ENCODE measurements around the gene ESYT1. TPM values are rescaled to one million over a fixed set of nuclear protein-coding genes. Genes with fewer than 3 reads are reported as not detected.

The ESYT1 gene
- total and polyA plus RNA-seq, 2 donors (not counting 3 experiments of a cell fraction or from before 2014, with no cell fraction given), result 161 to 234 TPM

DNA sequence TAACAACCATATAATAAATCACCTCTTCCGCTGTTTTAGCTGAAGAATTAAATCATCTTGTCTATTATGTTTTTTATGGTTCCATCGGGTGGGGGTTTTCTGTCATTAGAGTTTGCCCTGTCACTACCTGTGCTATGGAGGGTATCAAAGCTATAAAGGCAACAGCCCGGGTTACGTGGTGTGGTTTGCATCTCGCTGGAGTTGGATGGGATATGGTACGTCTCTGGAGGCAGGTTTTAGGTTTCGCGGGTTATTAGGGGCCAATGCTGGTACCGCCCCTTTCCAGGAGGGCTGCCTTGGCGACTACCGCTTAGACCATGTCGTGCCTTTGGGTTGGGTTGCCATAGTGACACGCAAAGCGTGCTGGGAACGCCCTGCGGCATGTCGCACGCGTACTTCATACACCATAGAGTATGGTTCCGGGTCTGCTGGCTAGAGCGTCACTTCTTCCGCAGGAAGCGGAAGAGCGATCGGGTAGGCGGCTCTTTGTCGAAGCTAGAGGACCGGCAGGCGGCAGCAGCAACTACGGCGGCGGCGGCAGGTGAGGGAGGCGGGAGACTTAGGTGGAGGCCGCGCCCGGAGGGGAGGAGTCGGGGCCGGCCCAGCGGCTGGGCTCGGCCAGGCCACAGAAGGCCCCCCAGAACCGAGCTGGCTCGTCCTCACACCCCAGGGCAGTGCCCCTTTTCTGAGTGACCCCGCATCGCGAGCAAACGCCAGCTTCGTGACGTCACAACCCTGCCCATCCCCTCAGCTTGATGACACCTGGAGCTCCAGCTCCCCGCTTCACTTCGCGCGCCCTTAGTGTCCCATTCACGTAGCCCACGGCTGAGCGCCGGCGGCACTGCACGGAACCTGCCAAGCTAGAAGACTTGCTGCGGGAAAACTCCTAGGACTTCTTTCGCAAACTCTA is 10.0 kb upstream of the ESYT1 start, which contains the start of gene ZC3H10:
ZC3H10 (plus strand) TSS at position 489 of the 910 bp plus-strand sequence. CDS start 2,297 bp downstream, outside the sequence.
- no peaks in the 10 kb centered on the region for H3K27me3 ChIP-seq (ENCODE audit: control insufficient read depth in 2 of 2, insufficient read depth in 2 of 2, low read length in 2 of 2)
- peak within 1 kb of the TSS; percentile 95 for H3K9ac ChIP-seq (replicated peaks; ENCODE audit: extremely low read depth, insufficient read depth, low read length)
- dilution Hi-C loops (cut with MboI; ENCODE audit: extremely low pct_ligation_motif_present, low sequenced_read_pairs), result no loop called here
- TF ChIP-seq FOS (IDR thresholded peaks at IDR 0.05; ENCODE audit: borderline replicate concordance, insufficient read depth, low read length) (no peak), MAX (IDR thresholded peaks at IDR 0.05; ENCODE audit: insufficient read depth, insufficient read length) (peak; percentile 94), JUN (IDR thresholded peaks at IDR 0.05; ENCODE audit: borderline replicate concordance, insufficient read depth, insufficient read length, low read depth) (no peak), MYC (IDR thresholded peaks at IDR 0.05; ENCODE audit: low read depth, low read length) (peak; percentile 92), POLR2AphosphoS5 (IDR thresholded peaks at IDR 0.05; ENCODE audit: insufficient read depth, low read depth, low read length) (peak; percentile 100), POLR2A (IDR thresholded peaks at IDR 0.05; ENCODE audit: low read depth, low read length) (peak; percentile 100), GATA2 (IDR thresholded peaks at IDR 0.05; ENCODE audit: insufficient read depth, insufficient read length, low read depth, low read length) (no peak), EZH2 (IDR thresholded peaks at IDR 0.05; ENCODE audit: borderline replicate concordance, low read depth, low read length, severe bottlenecking) (no peak)
- TF ChIP-seq, protein P1, sequence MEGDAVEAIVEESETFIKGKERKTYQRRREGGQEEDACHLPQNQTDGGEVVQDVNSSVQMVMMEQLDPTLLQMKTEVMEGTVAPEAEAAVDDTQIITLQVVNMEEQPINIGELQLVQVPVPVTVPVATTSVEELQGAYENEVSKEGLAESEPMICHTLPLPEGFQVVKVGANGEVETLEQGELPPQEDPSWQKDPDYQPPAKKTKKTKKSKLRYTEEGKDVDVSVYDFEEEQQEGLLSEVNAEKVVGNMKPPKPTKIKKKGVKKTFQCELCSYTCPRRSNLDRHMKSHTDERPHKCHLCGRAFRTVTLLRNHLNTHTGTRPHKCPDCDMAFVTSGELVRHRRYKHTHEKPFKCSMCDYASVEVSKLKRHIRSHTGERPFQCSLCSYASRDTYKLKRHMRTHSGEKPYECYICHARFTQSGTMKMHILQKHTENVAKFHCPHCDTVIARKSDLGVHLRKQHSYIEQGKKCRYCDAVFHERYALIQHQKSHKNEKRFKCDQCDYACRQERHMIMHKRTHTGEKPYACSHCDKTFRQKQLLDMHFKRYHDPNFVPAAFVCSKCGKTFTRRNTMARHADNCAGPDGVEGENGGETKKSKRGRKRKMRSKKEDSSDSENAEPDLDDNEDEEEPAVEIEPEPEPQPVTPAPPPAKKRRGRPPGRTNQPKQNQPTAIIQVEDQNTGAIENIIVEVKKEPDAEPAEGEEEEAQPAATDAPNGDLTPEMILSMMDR (IDR thresholded peaks at IDR 0.05; ENCODE audit: extremely low read depth in 1 of 2, insufficient read depth in 1 of 2, low read depth in 1 of 2, low read length in 2 of 2), result peak; percentile 42 to 62
- peaks cover 24% of the 10 kb centered on the region for H3K79me2 ChIP-seq (ENCODE audit: control insufficient read depth, insufficient read depth, low read length)
- CTCF ChIA-PET, result interaction anchor here (0.7 to 11.9 kb wide), 15 partner anchors 10 to 380 kb away, joined by 3 to 236 read pairs (median 5); partner anchors contain the start of genes ANKRD52, ESYT1, PA2G4 and RNF41
- H3K4me1 ChIP-seq (ENCODE audit: control insufficient read depth, extremely low read depth, insufficient read depth, low read length), result peaks cover 24% of the 10 kb centered on the region
- intact Hi-C loops (cut with micrococcal nuclease), result loop anchor here (1.0 kb wide), 5 partner anchors 8 to 376 kb away; partner anchors contain the start of genes ANKRD52 and CS
- no peaks in the 10 kb centered on the region for H3K9me3 ChIP-seq (replicated peaks; ENCODE audit: control insufficient read depth, insufficient read depth, low read length)
- H3K9me1 ChIP-seq (replicated peaks; ENCODE audit: control insufficient read depth, extremely low read depth, insufficient read depth, low read length), result no peaks in the 10 kb centered on the region
- peak within 1 kb of the TSS; percentile 70 to 98 (median 72) for H3K4me3 ChIP-seq (replicated peaks in 1 of 3; ENCODE audit: insufficient read depth in 1 of 3, low read depth in 1 of 3, low read length in 3 of 3)
- no peaks in the 10 kb centered on the region for H4K20me1 ChIP-seq (replicated peaks; ENCODE audit: control insufficient read depth, extremely low read depth, insufficient read depth, low read length)
- FAIRE-seq (peak; percentile 99), DNase-seq (ENCODE audit: low read depth, low spot score) (peak; percentile 99)
- no peak within 1 kb of the TSS for H2AFZ ChIP-seq (ENCODE audit: low read depth, low read length)
- POLR2A ChIA-PET, result interaction anchor here (0.6 to 4.0 kb wide), 9 partner anchors 10 to 104 kb away, joined by 3 to 37 read pairs (median 8); partner anchors contain the start of genes ESYT1, MYL6, PA2G4 and RNF41
- H3K36me3 ChIP-seq (ENCODE audit: control insufficient read depth in 2 of 2, extremely low read depth in 1 of 2, insufficient read depth in 2 of 2, low read length in 2 of 2), result peaks cover 0 to 13% of the 10 kb centered on the region in 2 experiments
- H3K27ac ChIP-seq (ENCODE audit: insufficient read depth, low read depth, low read length), result peak within 1 kb of the TSS; percentile 86
- BruUV-seq (replicated peaks), result no TSS peak
- peak within 1 kb of the TSS; percentile 71 for H3K4me2 ChIP-seq (ENCODE audit: insufficient read depth, low read length)
